NT2/D1 (cell line): ENCODE results near the gene ACTG2.

Experiments
- SUZ12 ChIP-seq: IDR thresholded peaks from 2 replicates; pipeline ENCODE4 v1.6.1; 2011; ENCODE audit not compliant: insufficient read length, insufficient read depth; ENCODE audit errors: extremely low read depth
- YY1 ChIP-seq: IDR thresholded peaks from 2 replicates; pipeline ENCODE4 v1.6.1; 2011; ENCODE audit not compliant: insufficient read length, insufficient read depth
- ZNF274 ChIP-seq: IDR thresholded peaks from 2 replicates; pipeline ENCODE4 v1.6.1; 2011; ENCODE audit warnings: mild to moderate bottlenecking, low read depth, low read length

DNA sequence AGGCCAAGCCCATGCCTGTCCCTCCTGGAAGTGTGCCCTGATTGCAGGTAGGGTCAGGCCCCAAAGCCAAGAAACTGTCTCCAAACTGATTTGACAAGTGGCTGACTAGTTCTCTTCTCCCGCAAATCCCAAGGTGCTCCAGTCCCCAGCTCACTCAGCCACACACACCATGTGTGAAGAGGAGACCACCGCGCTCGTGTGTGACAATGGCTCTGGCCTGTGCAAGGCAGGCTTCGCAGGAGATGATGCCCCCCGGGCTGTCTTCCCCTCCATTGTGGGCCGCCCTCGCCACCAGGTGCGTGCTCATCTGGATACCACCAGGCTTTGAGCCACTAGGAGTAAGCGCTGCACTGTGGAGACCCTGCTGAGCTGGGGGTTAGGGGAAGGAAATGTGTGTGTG is 8.3 kb downstream of the ACTG2 start:
- TF ChIP-seq YY1: no peak
- TF ChIP-seq ZNF274: no peak
- TF ChIP-seq SUZ12: no peak
